SKM-1 treated with dmso at 0.1 percent for 144 hours (cell line): Measurements from ENCODE around the gene KPNA4.

Source experiments
- DNase-seq: peaks from one replicate; lab custom pipeline; 2025; ENCODE audit not compliant: unreplicated experiment; lab: John Stamatoyannopoulos, UW

Gene KPNA4

DNA sequence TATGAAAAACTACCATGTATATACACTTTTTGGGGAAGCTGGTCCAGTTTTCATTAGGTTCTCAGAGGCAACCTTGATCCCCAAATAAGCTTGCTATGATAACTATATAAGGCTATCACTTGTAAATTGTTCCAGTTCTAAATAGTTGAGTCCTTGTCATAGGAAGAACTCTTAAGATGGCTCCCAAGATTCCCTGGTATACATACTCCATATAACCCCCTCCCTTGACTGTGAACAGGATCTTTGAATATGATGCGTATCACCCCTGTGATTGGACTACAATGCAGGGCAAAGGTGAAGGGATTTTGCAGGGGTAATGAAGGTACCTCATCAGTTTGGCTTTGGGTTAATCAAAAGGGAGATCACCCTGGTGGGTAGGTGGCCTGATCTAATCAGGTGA is 67.2 kb downstream of the KPNA4 start:
- no peak for DNase-seq

DNA sequence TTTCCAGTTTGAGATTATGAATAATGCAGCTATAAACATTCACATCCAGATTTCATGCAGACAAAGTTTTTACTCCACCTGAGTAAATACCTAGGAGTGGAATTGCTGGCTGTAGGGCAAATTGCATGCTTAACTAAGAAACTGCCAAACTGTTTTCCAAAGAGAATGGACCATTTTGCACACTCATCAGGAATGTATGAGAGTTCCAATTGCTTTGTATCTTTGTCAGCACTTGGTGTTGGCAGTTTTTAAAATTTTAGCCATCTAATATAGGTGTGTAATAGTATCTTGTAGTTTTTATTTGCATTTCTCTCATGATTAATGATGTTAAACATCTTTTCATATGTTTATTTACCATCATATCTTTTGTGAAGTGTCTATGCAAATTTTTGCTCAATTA is 75.2 kb downstream of the KPNA4 start:
- no peak for DNase-seq

DNA sequence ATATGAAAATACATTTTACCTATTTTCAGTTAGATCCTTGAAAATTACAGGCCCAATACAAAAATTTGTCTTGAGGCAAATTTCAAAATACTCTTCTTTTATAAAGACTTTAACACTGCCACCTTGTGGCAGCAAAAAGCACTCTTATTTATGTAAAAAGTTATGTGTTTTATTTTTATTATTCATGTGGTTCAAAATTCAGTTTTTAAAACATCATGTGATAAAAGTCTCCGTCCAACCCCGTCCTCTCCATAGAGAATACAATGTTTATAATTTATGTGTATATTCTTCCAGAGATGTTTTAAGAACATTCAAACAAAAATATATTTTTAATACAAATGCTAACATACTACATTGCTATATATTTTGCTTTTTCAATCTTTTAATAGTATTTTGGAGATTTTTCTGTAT is 78.9 kb downstream of the KPNA4 start:
- DNase-seq: no peak

DNA sequence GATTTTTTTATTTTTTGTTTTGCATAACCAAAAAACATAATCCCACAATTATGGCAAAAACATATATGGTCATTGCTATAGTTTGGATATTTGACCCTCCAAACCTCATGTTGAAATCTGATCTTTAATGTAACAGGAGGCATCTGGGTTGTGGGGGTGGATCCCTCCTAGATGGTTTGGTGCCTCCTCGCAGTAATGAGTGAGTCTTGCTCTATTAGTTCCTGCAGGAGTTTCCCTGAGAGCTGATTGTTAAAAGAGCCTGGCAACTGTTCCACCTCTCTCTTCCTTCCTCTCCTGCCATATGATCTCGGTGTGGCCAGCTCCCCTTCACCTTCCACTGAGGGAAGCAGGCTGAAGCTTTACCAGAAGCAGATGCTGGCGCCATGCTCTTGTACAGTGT is 82.6 kb downstream of the KPNA4 start:
- DNase-seq: no peak

DNA sequence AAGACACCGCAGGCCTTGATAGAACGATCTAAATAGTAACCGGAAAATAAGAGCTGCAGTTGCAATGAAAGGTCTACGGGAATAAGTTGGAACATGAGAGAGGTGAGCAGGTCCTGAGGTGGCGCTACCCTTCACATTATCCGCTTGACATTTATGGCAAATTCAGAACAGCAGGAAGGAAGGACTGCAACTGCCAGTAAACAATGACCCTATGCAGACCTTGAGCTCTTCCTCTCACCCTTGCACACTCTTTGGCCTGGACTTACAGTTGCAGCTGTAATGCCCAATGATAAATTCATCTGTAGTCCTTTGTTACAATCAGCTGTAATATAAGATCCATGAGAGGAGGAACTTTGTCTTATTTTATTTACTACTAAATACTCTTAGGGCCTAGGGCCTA is 83.5 kb downstream of the KPNA4 start:
- no peak for DNase-seq

DNA sequence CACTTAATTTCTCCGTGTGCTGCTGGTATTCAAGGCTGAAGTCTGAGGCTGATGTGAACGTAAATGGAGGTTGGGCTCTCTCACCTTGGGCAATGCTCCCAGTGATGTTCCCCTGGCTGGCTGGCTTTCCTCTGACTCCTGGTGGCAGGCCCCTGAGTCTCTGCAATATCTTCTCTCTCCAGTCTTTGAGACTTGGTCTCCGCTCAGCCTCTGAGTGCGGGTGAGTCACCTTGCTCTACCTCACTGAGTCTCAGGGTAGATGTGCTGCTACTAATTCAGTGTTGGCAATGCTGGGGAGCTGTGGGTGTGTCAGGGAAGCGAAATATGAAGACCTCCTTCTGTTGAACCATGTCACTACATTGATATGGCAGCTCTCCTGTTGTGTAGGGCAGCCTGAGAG is 84.4 kb downstream of the KPNA4 start:
- no peak for DNase-seq

DNA sequence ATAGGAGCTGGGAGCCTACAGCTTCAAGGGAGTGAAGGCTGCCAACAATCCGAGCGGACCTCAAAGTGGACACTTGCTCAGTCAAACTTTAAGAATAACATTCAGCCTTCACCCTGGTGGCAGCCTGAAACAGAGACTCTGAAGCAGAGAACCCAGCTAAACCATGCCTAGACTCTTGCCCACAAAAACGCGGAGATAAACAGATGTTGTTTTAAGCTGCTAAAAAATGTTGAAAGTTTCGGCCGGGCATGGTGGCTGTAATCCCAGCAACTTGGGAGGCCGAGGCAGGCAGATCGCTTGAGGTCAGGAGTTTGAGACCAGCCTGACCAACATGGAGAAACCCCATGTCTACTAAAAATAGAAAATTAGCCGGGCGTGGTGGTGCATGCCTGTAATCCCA is 86.0 kb downstream of the KPNA4 start:
- DNase-seq: no peak

DNA sequence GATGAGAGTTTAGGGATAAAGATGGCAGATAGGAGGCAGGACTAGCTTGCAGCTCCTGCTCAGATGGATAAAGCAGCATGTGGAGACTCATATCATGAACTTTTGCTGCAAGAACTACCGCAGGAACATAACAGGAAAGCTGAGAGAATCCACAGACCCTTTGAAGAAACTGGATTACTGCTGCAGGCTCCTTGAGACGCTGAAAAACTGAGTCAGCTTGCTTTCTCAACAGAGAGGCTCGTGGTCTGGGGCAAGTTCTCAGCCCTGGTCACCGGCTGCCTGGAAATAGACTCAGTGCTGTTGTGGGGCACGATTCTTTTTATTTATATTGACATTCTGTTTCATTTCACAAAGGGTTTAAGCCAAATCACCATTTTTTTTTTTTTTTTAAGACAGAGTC is 87.0 kb downstream of the KPNA4 start:
- no peak for DNase-seq

DNA sequence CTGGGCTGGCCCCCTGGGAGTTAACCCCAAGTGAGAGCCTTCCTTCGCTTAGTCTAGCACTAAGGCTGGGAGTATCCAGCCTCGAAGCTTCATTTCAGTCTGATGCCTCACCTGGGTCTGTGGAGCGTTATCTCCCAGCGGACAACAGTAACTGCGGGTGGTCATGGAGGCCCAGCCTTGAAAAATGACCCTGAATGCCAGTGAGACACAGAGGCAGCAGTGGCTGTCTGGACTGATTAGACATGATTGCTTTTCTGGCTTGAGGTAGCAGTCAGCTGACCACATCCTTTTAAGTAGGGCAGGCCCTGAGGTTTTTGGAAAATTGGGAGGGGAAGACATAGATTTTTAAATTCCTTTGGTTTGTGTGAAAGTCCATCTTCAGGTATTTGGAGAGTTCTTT is 87.6 kb downstream of the KPNA4 start:
- no peak for DNase-seq

DNA sequence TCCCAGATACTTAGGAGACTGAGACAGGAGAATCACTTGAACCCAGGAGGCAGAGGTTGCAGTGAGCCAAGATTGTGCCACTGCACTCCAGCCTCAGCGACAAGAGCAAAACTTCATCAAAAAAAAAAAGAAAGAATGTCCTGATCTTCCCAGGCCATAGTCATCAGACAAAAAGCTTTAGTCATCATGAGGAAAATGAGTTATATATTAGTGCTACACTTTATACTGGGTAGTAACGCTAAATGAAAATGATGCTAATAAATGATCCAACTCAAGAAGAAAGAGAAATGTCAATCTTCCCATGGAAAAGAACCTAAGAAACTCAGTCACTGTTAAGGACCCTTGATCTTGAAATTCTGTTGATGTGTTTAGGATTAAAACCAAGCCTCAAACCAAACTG is 89.5 kb downstream of the KPNA4 start:
- DNase-seq: no peak

DNA sequence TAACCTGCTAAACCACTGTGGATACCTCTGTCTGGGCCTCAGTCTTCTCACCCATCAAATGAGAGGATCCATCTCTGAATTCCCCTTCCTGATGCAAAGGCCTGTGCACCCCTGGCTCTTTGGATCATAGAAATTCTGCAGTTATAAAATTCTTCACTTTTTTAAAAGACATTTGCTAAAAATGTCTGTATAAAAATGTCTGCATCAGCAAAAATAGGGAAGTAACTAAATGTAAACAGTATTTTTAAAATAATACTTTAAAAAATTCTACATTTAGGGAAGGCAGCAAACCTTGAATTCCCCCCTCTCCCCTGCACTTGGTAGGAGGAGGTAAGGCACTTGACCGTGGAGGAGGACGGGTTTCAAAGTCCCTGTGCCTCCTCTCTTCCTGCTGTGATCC is 90.2 kb downstream of the KPNA4 start:
- DNase-seq: no peak

DNA sequence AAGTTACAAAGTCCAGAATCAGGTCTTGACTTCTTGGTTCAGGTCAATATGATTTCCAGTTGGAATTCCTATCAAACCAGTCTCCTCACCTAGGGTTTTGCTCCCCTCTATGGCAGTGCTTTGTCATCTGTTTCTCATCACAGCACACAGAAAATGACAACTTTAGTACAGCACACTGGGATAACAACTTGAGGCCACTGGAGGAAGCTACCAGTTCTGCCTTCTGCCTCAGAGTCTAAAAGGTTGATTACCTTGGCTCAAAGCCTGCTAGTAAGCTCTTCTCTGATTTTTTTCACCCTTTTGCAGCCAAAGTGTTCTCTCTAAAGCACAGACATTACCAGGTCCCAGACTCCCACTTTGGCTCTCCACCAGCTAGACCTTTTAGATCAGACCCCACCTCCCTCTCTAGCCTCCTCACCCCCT is 90.9 kb downstream of the KPNA4 start:
- no peak for DNase-seq

DNA sequence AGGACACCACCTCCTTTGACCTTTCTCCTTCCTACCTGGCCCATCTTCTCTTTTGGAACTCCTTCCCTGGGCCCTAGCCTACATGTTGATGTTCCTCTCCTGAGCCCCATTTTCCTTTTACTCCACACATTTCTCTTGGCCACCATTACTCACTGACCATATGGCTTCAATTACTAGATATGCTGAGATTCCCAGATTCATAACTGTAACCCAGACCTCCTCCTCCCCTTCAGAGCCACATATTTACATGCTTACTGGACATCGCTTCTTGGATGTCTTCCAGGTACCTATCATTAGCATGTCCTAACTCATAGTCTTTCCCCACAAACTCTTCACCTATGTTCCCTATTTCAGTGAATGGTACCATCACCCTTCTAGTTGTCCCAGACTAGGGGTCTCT is 91.4 kb downstream of the KPNA4 start:
- DNase-seq: no peak

DNA sequence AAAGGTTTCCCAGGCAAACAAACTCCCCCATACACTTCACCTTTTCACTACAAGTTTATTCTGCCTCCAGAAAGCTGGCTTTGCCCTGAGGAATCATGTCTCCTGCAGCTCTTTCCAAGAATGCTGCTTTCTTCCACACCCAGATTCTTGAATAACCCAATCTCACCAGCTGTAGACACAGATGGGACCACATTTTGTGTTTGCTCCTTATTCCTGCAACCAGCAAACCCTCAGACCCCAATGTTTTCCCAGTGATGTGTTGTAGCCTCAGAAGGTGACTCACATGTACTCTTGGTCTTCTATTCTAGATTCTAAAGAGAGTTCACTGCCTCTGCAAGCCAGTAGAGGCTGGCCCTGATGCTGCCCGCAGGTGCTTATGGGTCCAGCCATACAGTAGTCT is 92.2 kb downstream of the KPNA4 start:
- no peak for DNase-seq

DNA sequence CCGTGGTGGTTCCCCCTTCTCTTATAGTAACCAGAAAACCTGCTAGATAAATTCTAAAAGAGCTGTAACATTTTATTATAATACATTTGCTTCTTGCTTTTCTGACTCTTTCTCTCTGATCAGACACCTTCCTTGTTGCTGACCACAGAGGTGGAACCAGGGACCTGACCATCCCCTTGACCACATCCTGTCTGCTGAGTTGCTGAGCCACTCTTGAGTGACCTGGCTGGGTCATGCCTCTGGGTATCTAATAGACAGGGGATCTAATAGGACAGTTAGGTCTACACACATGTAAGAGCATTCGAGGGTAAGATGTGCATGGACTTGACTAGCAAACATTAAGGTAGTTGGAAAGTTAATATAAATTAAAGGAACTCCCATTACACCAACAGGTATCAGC is 93.0 kb downstream of the KPNA4 start:
- no peak for DNase-seq

DNA sequence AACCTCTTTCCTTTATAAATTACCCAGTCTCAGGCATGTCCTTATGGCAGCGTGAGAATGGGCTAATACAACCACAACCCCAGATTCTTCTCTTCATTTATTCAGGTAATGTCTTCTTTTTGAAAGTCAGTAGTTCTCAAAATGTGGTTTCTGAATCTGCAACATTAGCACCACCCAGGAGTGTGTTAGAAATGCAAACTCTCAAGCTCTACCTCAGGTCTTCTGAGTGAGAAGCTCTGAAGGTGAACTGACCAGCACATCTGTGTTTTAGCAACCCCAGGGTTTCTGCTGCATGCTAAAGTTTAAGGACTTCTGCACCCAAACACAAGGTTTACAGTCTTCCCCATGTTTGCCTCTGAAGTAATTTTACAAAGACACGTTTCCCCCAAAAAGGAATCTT is 93.5 kb downstream of the KPNA4 start:
- no peak for DNase-seq

DNA sequence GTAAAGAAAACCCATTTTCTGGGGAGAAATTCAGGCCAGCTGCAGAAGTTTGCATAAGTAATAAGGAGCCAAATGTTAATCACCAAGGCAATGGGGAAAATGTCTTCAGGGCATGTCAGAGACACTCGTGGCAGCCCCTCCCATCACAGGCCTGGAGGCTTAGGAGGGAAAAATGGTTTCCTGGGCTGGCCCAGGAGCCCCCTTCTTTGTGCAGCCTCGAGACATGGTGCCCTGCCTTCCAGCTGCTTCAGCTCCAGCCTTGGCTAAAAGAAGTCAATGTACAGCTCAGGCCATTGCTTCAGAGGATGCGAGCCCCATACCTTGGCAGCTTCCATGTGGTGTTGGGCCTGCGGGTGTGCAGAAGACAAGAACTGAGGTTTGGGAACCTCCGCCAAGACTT is 95.2 kb downstream of the KPNA4 start:
- DNase-seq: no peak

DNA sequence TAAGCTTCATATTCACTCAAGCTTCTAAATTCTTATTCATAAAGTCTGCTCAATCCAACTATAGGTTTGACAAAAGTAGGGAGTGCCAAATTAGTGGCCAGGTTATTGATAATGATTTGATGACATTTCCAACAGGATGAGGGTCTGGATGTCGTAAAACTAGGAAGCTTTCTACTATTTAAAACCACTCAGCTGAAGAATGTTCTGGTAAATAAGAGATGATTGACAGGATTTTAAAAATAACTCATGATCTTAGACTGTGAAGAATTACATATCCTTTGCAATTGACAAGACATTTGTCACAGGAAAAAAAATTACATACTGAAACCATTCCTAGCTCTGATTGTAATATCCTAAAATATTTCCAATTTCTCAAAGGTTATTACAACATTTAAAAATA is 100.4 kb downstream of the KPNA4 start:
- DNase-seq: no peak

DNA sequence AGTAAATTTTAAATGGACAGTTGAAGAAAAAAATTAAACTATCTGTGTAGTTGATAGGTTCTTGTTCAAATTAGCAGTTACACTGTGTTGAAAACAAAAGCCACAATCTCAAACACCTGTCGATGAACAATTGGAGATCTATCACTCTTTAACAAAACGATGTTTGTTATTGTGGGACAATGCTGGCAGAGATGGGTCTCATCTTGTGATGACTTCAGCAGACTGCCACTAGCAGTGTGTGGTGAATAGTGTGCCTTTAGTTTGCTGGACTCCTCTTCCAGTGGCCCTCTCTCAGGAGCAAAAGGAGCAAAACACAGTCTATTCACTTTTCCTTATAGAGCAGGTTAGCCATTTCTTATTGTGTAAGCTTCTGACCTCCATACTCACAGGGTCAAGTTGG is 101.0 kb downstream of the KPNA4 start:
- no peak for DNase-seq

DNA sequence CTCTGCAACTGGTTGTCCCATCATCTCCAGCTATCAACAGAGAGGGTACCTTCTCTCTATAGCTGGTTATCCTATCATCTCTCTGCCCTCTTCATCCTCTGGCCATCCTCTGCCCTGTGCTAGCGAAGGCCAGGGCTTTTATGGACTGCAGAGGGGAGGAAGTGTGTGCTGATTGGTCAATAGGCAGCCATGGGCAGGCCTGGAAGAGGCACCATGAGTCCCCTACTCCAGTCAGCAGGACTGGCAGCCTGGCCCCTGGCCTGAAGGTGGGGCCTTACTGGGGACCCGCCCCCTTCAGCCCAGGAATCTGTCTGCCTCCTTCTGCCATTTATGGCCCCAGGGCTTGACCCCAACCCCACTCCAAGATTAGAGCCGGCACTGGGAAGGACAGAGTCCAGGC is 105.3 kb downstream of the KPNA4 start:
- no peak for DNase-seq

DNA sequence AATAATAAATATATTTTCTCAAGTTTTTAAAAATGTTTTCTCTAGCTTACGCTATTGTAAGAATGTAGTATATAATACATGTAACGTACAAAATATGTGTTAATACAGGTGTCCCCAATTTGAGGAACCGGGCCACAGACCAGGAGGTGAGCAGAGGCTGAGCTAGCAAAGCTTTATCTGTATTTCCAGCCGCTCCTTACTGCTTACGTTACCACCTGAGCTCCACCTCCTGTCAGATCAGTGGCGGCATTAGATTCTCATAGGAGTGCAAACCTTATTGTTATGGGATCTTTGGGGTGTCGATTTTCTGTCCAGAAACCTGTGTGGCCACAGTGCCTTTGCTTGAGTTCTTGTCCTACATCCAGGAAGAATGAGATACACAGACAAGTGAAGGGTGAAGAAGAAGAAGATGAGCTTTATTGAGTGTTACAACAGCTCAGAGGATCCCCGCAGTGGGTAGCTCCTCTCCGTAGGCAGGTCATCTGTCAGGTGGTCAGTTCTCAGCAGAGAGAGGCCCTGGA is 105.9 kb downstream of the KPNA4 start:
- no peak for DNase-seq

DNA sequence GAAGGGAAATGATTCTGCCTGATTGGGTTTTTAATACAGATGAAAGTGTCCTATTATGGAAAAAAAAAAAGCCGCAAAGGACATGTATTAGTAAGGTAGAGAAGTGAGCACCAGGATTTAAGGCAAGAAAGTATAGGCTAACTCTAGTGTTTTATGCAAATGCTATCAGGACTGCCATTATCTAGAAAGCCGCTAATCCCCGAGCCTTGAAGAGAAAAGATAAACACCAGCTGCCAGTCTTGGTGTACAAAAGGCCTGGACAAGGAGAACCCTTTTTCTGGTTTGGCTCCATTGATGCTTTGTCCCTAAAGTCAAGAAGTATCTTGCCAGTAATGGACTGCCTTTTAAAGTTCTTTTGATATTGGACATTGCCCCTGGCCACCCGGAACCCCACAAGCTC is 107.2 kb downstream of the KPNA4 start:
- no peak for DNase-seq

DNA sequence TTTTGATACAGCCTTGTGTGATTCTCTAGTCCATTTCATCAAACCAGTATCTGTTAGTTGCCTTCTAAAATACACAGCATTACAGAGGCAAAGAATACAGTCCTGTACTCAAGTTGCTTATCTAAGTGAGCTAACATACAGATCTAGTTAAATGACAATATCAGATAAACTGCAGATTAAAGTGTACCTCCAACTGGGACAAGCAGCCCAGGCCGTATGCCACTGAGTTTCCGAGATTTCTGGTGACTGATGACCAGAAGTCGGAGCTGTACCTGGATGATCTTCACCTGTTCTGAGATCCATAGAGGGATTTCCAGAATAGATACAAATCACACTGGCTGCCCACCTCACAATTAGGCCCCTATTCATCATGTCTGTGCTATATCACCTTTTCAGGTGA is 109.5 kb downstream of the KPNA4 start:
- DNase-seq: no peak

DNA sequence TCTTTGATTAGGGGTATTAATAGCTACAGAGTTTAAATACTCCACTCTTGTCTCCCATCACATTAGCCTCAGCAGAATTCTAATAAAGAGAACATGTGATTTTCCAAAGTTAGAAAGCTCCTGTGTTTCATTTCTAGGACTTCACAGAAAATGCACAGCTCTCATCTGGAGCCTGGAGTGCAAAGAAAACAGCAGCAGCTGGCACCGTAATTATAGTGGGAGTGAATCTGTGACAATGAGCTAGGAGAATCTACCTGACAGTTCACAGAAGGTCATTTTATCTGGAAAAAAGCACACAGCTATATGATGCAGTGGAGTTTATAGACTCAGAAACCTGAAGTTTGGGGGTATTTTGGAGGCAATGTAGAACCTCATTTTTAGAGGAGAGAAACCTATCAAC is 110.4 kb downstream of the KPNA4 start:
- no peak for DNase-seq
